Neural progenitor cell (in vitro differentiated cells): ENCODE data around the gene PKHD1. TPM values are rescaled to one million over a fixed set of nuclear protein-coding genes. Genes with fewer than 3 reads are reported as not detected.

ENCODE experiments used
- DNase-seq: peaks from one replicate; pipeline ENCODE4 v3.0.0-alpha.2; 2016; ENCODE audit warnings: low spot score
- H2AFZ ChIP-seq: fragments of 200-600 bp; sonication (generic); replicated peaks from 2 replicates; pipeline ENCODE4 v1.6.1; 2016; ENCODE audit warnings: antibody characterized with exemption
- H3F3A ChIP-seq: fragments of 200-600 bp; sonication (generic); 2 replicates; pipeline ENCODE4 v1.6.1; 2016; ENCODE audit warnings: antibody characterized with exemption, low read depth
- H3K27ac ChIP-seq: fragments of 200-600 bp; sonication (generic); 2 replicates; pipeline ENCODE4 v1.5.1; 2016; ENCODE audit warnings: mild to moderate bottlenecking
- H3K27me3 ChIP-seq: fragments of 200-600 bp; sonication (generic); 2 replicates; pipeline ENCODE4 v1.6.1; 2016; ENCODE audit warnings: mild to moderate bottlenecking, moderate library complexity
- H3K36me3 ChIP-seq: fragments of 200-600 bp; sonication (generic); 2 replicates; pipeline ENCODE4 v1.5.1; 2016
- H3K4me1 ChIP-seq: fragments of 200-600 bp; sonication (generic); 2 replicates; pipeline ENCODE4 v1.6.1; 2016; ENCODE audit warnings: mixed run types
- H3K4me2 ChIP-seq: fragments of 200-600 bp; sonication (generic); 2 replicates; pipeline ENCODE4 v1.6.1; 2016
- H3K4me3 ChIP-seq: fragments of 200-600 bp; sonication (generic); 2 replicates; pipeline ENCODE4 v1.5.1; 2016
- H3K79me2 ChIP-seq: fragments of 200-600 bp; sonication (generic); 2 replicates; pipeline ENCODE4 v1.6.1; 2016; ENCODE audit warnings: low read depth
- H3K9ac ChIP-seq: fragments of 200-600 bp; sonication (generic); 2 replicates; pipeline ENCODE4 v1.6.1; 2016
- H3K9me3 ChIP-seq: fragments of 200-600 bp; sonication (generic); 2 replicates; pipeline ENCODE4 v1.5.1; 2016; ENCODE audit warnings: low read depth
- H4K20me1 ChIP-seq: fragments of 200-600 bp; sonication (generic); 2 replicates; pipeline ENCODE4 v1.6.1; 2016; ENCODE audit warnings: low read depth
- H3K27ac Mint-ChIP-seq: 3 replicates; pipeline ENCODE4 v1.8.0; 2021; ENCODE audit warnings: mixed read lengths
- H3K27me3 Mint-ChIP-seq: 2 replicates; pipeline ENCODE4 v1.8.0; 2022; ENCODE audit warnings: low read depth, mild to moderate bottlenecking, inconsistent platforms, moderate library complexity, mixed read lengths; ENCODE audit not compliant: insufficient read depth
- H3K36me3 Mint-ChIP-seq: 3 replicates; pipeline ENCODE4 v1.8.0; 2021; ENCODE audit warnings: mixed read lengths
- H3K4me1 Mint-ChIP-seq: 3 replicates; pipeline ENCODE4 v1.8.0; 2021; ENCODE audit warnings: mixed read lengths
- H3K4me3 Mint-ChIP-seq: 3 replicates; pipeline ENCODE4 v1.8.0; 2021; ENCODE audit warnings: mild to moderate bottlenecking, moderate library complexity, mixed read lengths
- H3K9me3 Mint-ChIP-seq: 3 replicates; pipeline ENCODE4 v1.8.0; 2020; ENCODE audit warnings: mixed read lengths
- CTCF ChIP-seq: fragments of 200-600 bp; sonication (generic); IDR thresholded peaks from 2 replicates; pipeline ENCODE4 v1.5.1; 2017; ENCODE audit warnings: antibody characterized with exemption, mild to moderate bottlenecking
- EZH2 ChIP-seq: fragments of 200-600 bp; sonication (generic); IDR thresholded peaks from 2 replicates; pipeline ENCODE4 v1.6.1; 2017; ENCODE audit warnings: antibody characterized with exemption, mild to moderate bottlenecking, moderate library complexity
- EZH2phosphoT487 ChIP-seq: fragments of 200-600 bp; sonication (generic); IDR thresholded peaks from 2 replicates; pipeline ENCODE4 v1.6.1; 2017; ENCODE audit warnings: antibody characterized with exemption
- total RNA-seq: library from RNA; depleted of rRNA; stranded (reverse); fragments of >200 nt; gene quantifications from 2 replicates; pipeline ENCODE4 v1.2.3, GENCODE V29; 2015; ENCODE audit warnings: low replicate concordance

Gene PKHD1
- total RNA-seq, 1 donor from 2014 or later: 0.04 TPM

- H3K27me3 Mint-ChIP-seq: peaks cover 3% of the 10 kb centered on the region
Measured at GRCh38 chr6:52055451-52055850, 32.0 kb downstream of the PKHD1 start.

GRCh38 chr6:52053038-52053695, 34.2 kb downstream of the PKHD1 start:
- no peaks in the 10 kb centered on the region for H3K36me3 Mint-ChIP-seq
- no peaks in the 10 kb centered on the region for H3K9me3 Mint-ChIP-seq
- H3K36me3 ChIP-seq: no peaks in the 10 kb centered on the region

More at GRCh38 chr6:52055451-52055850, 32.0 kb downstream of the PKHD1 start:
- Histone ChIP-seq H2AFZ (no peak overlapping the region), H3K36me3 (no peaks in the 10 kb centered on the region), H3K4me1 (no peaks in the 10 kb centered on the region), H3K9ac (no peak overlapping the region), H4K20me1 (no peaks in the 10 kb centered on the region), H3K27me3 (no peaks in the 10 kb centered on the region), H3K9me3 (no peaks in the 10 kb centered on the region), H3K27ac (no peak overlapping the region), H3K4me3 (no peak overlapping the region), H3F3A (no peaks in the 10 kb centered on the region), H3K79me2 (no peaks in the 10 kb centered on the region), H3K4me2 (no peak overlapping the region)
- Mint-ChIP-seq H3K4me1 (peaks cover 8% of the 10 kb centered on the region), H3K27ac (no peak overlapping the region), H3K36me3 (no peaks in the 10 kb centered on the region), H3K9me3 (no peaks in the 10 kb centered on the region), H3K4me3 (no peak overlapping the region)
- TF ChIP-seq EZH2phosphoT487 (no peak), EZH2 (no peak), CTCF (no peak)
- no peak for DNase-seq

GRCh38 chr6:52050051-52050405, 37.4 kb downstream of the PKHD1 start:
- H3K4me3 ChIP-seq: no peak overlapping the region

More at GRCh38 chr6:52053038-52053695, 34.2 kb downstream of the PKHD1 start:
- Histone ChIP-seq H4K20me1 (no peaks in the 10 kb centered on the region), H3K4me3 (no peak overlapping the region), H3F3A (no peaks in the 10 kb centered on the region), H3K9ac (no peak overlapping the region), H3K4me1 (no peaks in the 10 kb centered on the region), H2AFZ (no peak overlapping the region), H3K27me3 (no peaks in the 10 kb centered on the region), H3K79me2 (no peaks in the 10 kb centered on the region), H3K27ac (no peak overlapping the region), H3K9me3 (no peaks in the 10 kb centered on the region), H3K4me2 (no peak overlapping the region)
- DNase-seq: no peak
- Mint-ChIP-seq H3K4me1 (peaks cover 13% of the 10 kb centered on the region), H3K4me3 (no peak overlapping the region), H3K27ac (no peak overlapping the region), H3K27me3 (peaks cover 3% of the 10 kb centered on the region)
- TF ChIP-seq EZH2 (no peak), EZH2phosphoT487 (no peak), CTCF (no peak)

More at GRCh38 chr6:52050051-52050405, 37.4 kb downstream of the PKHD1 start:
- no peaks in the 10 kb centered on the region for H3K9me3 Mint-ChIP-seq
- no peaks in the 10 kb centered on the region for H4K20me1 ChIP-seq
- H3K27ac ChIP-seq: no peak overlapping the region
- H2AFZ ChIP-seq: no peak overlapping the region
- peaks cover 3% of the 10 kb centered on the region for H3K27me3 Mint-ChIP-seq
- no peaks in the 10 kb centered on the region for H3K4me1 ChIP-seq
- peaks cover 7% of the 10 kb centered on the region for H3K4me1 Mint-ChIP-seq
- no peaks in the 10 kb centered on the region for H3K36me3 Mint-ChIP-seq
- no peak overlapping the region for H3K4me3 Mint-ChIP-seq
- no peaks in the 10 kb centered on the region for H3K79me2 ChIP-seq
- no peaks in the 10 kb centered on the region for H3K9me3 ChIP-seq
- H3K4me2 ChIP-seq: no peak overlapping the region
- no peaks in the 10 kb centered on the region for H3K27me3 ChIP-seq
- TF ChIP-seq EZH2 (no peak), EZH2phosphoT487 (no peak), CTCF (no peak)
- H3F3A ChIP-seq: no peaks in the 10 kb centered on the region
- H3K36me3 ChIP-seq: no peaks in the 10 kb centered on the region
- DNase-seq: no peak
- H3K27ac Mint-ChIP-seq: peak overlapping the region; percentile 31
- no peak overlapping the region for H3K9ac ChIP-seq
